HG03280 (cell line): ENCODE data around the gene DOCK6.

Experiments used
- ATAC-seq: cut with Tn5 transposase; IDR thresholded peaks from one replicate; pipeline ENCODE4 v1.9.1; 2021; ENCODE audit warnings: mild to moderate bottlenecking, moderate library complexity; ENCODE audit not compliant: unreplicated experiment

Gene DOCK6, protein sequence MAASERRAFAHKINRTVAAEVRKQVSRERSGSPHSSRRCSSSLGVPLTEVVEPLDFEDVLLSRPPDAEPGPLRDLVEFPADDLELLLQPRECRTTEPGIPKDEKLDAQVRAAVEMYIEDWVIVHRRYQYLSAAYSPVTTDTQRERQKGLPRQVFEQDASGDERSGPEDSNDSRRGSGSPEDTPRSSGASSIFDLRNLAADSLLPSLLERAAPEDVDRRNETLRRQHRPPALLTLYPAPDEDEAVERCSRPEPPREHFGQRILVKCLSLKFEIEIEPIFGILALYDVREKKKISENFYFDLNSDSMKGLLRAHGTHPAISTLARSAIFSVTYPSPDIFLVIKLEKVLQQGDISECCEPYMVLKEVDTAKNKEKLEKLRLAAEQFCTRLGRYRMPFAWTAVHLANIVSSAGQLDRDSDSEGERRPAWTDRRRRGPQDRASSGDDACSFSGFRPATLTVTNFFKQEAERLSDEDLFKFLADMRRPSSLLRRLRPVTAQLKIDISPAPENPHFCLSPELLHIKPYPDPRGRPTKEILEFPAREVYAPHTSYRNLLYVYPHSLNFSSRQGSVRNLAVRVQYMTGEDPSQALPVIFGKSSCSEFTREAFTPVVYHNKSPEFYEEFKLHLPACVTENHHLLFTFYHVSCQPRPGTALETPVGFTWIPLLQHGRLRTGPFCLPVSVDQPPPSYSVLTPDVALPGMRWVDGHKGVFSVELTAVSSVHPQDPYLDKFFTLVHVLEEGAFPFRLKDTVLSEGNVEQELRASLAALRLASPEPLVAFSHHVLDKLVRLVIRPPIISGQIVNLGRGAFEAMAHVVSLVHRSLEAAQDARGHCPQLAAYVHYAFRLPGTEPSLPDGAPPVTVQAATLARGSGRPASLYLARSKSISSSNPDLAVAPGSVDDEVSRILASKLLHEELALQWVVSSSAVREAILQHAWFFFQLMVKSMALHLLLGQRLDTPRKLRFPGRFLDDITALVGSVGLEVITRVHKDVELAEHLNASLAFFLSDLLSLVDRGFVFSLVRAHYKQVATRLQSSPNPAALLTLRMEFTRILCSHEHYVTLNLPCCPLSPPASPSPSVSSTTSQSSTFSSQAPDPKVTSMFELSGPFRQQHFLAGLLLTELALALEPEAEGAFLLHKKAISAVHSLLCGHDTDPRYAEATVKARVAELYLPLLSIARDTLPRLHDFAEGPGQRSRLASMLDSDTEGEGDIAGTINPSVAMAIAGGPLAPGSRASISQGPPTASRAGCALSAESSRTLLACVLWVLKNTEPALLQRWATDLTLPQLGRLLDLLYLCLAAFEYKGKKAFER (N-terminal part only)

DNA sequence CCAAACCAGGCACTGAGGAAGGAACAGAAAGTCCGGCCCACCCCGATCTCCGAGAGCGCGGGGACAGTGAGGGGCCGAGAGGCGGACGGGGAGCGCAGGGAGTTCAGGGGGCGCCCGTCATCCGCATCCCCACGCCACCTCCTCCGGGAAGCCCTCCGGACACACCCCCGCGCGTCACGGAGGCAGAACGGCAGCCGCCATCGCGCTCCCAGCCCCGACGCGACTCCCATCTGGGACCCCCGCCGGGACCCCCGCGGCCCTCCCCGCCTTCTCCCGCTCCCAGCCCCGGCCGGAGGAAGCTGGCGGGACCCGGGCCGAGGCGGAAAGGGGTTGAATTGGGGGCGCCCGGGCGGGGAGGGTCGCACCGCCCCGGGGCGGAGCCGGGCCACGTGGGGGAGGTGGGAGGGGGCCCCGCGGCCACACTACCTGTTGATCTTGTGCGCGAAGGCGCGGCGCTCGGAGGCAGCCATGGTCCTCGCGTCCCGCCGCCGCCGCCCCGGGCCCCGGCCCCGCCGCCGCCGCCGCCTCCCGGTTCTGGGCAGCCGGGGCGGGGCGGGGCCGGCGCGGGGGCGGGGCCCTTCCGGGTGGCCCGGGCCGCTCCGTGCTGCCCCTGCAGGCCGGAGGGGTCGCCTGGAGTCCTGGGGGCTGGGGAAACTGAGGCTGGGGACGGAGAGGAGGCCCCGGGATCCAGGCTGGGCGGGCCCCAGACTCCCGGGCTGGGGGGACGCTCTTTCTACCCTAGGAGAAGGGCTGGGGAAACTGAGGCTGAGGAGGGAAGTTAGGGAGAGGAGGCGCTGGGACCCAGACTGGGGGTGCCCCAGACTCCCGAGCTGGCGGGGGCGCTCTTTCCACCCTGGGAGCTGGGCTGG lies at the start of gene DOCK6:
TSS of gene DOCK6 (minus strand) at position 554 of the 869 bp plus-strand sequence. CDS start at position 470, 84 bp downstream.
- ATAC-seq: no peak

DNA sequence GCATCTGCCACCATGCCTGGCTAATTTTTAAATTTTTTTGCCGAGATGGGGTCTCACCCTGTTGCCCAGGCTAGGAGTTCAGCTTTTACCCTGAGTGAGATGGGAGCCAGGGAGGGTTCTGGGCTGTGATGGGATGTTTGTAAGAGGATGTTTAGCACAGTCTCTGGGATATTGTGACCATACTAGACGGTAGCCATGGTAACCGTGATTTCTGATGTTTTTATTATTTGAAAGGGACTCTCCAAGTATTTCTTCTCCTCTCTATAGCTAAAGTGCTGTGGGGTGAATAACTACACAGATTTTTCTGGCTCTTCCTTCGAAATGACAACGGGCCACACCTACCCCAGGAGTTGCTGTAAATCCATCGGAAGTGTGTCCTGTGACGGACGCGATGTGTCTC lies 44.0 kb upstream of the DOCK6 start:
- ATAC-seq: no peak

DNA sequence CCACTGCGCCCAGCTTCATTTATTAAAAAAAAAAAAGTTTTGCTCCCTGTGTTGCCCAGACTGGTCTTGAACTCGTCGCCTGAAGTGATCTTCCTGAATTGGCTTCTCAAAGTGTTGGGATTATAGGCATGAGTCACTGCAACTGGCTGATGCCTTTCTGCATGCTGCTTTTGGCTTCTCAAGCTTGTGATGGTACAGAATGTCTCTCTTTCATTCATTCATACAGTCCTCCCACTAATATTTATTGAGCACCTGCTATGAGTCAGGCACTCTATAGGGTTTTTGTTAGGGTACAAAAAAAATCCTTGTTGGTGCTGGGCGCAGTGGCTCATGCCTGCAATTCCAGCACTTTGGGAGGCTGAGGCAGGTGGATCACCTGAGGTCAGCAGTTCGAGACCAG lies 42.6 kb upstream of the DOCK6 start:
- ATAC-seq: no peak

DNA sequence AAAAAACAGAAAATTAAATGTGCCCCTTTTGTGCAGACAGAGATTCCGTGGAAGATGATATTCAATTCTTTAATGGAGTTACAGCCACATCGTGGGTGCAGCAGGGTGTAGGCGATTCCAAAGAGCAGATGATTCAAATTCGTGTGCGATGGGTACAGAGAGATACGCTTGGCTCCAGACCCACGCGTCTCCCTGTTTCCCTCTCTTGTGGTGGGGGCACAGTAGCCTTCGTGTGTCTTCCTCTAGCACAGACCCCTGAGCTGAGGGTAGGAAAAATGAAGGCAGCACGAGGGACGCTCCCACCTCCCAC lies 38.4 kb upstream of the DOCK6 start:
- ATAC-seq: no peak

DNA sequence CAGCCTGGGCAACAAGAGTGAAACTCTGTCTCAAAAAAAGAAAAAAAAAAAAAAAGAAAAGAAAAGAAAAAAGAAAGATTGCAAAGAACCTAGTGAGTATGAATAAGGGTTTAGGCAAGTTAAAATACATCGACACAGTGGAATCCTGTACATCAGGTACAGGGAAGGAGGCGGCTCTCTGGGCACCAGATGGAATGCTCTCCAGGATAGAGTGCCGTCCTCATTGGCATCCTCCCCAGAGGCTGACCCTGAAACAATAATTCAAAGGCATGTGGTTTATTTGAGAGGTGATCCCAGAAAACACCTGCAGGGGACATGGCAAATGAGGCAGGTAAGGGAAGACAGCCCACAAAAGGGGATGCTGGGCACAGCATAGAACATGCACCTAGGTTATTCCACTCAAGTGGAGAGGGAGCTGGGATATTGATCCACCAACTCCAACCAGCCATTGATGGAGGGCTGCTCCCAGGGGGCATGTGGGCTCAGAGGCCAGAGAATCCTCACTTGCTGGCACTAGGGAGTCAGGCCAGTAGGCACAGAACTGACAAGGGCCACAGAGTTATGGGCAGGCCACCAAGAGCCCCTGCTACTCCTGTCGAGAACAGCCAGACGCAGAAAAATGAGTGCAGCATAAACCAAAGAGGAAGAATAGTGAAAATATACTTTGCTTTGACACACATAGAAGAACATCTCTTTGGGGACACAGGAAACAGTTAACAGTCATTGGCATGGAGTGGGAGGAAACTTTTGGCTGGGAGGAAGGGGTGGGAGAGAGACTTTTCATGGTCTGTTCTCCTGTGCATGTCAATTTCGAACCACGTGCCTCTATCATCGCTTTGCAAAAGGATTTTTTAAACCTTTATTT lies 37.9 kb upstream of the DOCK6 start:
- ATAC-seq: no peak

DNA sequence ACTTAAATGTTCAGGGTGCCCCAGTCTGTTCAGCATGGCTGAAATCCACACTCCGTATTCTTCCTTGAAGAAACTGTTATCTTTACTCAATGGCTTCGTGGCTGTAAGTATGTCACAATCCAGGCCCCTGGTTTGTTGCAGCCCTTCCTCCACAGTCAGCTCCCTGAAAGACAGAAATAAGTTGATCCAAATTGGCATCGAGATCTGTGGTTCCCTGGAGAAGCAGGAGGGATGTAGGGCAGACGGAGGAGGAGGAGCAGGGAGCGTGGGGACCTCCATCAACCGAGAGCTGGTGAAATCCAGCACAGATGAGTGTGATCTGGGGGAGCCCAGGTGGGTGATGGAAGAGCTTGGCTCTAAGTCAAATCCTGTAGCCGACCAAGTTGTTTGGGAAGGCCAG lies 33.9 kb upstream of the DOCK6 start:
- ATAC-seq: no peak

DNA sequence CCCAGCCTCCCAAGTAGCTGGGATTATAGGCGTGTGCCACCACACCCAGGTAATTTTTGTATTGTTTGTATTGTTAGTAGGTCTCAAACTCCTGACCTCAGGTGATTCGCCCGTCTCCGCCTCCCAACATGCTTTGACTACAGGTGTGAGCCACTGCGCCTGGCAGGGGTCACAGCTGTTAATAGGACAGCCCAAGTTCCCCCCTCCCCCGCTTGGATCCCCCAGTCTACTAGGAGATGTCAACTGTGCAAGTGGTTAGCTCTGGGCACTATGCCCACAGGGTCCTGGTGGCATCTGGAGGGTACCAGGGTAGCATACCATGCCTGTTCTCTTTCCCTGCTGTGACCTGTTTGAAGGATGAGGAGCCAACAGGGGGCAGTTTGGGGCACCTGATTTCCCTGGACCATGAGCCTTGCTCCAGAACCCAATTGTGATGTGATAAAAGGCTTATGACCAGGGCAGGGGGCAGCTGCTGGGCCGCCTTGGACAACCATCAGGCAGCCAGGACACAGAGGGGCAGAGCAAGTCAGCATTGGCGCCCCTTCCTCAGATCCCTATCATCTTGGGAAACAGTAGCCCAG lies 33.4 kb upstream of the DOCK6 start, which contains the start of gene TSPAN16:
TSS of gene TSPAN16 (plus strand) at position 496 of the 581 bp plus-strand sequence. CDS start 138 bp downstream, outside the sequence.
- ATAC-seq: no peak

DNA sequence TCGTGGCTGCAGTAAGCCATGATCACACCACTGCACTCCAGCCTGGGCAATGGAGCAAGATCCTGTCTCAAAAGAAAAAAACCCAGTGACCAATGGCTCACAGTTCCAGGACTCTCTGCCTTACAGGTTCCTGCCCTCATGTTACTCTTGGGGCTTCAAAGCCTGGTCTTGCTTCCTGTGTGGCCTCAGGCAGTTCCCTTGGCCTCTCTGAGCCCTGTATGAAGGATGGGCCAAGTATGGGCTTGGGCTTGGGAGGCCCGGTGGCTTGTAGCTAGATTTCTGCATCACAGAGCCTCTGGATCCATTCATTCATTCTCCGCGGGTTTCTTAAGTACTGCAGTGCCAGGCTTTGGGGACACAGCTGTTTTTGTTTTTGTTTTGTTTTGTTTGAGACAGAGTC lies 32.9 kb upstream of the DOCK6 start:
- ATAC-seq: no peak

DNA sequence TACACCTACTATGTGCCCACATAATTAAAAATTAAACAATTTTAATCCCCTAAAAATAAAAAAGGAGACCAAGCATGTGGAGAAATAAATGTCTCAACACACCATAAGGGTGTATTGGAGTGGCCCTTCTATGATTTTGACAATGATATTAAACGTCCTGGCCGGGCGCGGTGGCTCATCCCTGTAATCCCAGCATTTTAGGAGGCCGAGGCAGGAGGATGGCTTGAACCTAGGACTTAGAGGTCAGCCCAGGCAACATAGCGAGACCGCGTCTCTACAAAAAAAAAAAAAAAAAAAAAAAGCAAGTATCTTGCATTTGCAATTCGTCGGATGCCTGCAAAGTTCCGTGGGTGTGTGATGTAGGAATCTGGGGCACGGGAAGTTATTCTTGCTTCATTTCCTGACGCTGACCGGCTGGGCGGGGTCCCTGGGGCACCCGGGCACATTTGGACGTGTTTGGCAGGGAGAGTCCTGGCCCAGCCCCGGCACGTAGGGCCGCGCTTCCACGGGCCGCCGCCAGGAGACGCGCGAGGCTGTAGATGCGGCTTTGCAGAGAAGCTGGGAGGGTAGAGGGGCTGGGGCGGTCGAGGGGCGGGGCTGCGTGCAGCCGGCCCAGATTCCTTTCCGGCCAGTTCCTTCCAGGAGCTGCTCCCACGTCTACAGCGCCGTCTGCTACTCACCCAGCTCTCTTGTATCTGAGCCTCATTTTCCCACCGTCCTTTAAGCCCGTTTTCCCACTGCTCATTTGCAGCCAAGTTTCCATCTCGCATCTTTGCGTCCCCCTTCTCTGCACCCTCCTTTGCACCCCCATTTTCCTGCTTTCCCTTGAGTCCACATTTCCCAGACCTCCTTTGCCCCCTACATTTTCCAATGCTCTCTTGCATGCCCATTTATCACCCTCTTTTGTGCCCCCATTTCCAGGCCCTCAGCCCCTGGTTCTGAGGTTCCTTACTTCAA lies 31.4 kb upstream of the DOCK6 start:
- ATAC-seq: peak; percentile 74

DNA sequence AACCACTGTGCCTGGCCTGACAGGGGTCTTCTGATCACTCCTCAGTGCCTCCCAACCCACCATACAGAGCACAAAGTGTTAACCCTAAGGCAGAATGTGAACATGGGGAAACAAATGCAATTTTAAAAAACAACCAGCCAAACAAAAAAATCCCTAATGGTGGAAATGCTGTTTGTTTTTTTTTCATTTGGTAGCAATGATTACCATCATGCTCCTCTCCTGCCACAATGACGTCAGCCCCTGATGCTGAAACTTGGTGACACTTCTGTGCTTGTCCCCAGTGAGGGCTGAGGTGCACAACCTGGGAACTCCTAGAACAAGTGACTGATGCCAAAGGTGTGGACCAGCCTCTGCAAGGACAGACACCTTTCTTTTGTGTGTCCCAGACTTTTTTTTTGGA lies 29.7 kb upstream of the DOCK6 start:
- ATAC-seq: no peak

DNA sequence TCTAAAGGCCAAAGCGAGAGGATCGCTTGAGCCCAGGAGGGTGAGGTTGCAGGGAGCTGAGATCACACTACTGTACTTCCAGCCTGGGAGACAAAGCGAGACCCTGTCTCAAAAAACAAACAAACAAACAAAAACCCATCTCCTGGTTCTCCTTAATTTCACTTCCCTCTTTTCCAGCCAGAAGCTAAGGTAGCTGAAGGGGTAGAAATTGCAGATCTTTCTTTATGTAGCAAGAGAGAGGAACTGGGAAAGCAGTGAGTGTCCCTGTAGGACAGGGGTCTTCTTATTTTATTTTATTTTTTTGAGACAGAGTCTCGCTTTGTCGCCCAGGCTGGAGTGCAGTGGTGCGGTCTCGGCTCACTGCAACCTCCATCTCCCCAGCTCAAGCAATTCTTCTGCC lies 29.1 kb upstream of the DOCK6 start:
- no peak for ATAC-seq

DNA sequence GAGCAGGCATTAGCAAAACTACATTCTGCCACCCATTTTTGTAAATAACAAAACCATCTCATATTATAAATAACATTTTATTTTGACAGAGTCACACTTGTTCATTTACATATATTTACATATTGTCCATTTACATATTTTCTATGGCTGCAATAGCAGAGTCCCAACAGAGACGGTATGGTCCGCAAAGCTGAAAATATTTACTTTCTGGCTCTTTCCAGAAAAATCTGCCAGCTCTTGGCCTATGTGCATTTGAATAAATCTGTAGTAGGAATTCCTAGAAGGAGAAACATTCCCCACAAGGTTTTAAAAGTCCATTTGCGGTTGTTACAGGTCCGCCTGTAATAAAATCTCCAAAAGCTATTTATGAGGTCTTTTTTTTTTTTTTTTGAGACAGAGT lies 27.9 kb upstream of the DOCK6 start:
- no peak for ATAC-seq

DNA sequence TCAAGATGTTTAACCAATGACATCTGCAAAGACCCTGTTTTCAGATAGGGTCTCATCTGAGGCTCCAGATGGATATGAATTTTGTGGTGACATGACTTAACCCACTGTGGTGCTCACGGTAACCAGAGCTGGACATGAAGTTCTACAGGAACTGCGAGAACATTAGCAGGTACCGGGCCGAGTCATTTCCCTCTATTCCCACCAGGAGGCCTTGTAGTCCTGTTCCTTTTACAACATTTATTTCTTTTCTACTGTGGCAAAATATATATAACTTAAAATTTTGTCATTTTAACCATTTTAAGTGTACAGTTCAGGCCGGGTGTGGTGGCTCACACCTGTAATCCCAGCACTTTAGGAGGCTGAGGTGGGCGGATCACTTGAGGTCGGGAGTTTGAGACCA lies 26.0 kb upstream of the DOCK6 start:
- ATAC-seq: no peak

DNA sequence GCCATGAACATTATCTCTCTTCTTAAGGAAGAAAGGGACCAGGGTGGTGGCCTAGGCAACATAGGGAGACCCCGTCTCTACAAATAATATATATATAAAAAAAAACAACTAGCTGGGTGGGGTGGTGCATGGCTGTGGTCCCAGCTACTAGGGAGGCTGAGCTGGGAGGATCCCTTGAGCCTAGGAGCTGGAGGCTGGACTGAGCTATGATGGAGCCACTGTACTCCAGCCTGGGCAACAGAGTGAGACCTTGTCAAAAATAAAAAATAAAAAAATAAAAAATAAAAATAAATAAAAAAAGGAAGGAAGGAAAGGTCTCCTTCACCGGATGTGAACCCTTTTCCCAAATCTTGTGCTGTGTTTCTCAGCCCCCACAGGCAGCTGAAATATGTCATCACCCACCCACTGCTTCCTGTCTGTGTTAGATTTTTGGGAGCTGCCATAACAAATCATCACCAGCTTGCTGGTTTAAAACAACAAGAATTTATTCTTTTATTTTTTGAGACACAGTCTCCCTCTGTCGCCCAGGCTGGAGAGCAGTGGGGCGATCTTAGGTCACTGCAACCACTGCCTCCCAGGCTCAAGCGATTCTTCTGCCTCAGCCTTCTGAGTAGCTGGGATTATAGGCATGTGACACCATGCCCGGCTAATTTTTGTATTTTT lies 24.1 kb upstream of the DOCK6 start:
- no peak for ATAC-seq

DNA sequence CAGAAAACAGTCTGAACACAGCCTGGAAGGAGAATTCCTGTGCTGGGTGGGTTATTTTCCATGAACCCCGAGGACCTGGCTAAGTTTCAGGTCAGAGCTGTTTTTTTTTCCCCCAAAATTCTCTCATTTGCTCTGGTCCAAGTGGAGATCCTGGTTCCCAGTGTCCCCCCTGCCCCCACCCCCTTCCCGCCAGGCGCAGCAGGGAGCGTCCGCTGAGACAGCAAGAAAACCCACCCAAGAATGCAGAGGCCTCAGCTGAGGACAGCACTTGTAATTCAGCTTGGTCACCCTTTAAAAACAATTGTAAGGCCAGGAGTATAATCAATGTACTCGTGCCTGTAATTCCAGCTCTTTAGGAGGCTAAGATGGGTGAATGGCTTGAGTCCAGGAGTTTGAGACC lies 22.2 kb upstream of the DOCK6 start:
- ATAC-seq: no peak

DNA sequence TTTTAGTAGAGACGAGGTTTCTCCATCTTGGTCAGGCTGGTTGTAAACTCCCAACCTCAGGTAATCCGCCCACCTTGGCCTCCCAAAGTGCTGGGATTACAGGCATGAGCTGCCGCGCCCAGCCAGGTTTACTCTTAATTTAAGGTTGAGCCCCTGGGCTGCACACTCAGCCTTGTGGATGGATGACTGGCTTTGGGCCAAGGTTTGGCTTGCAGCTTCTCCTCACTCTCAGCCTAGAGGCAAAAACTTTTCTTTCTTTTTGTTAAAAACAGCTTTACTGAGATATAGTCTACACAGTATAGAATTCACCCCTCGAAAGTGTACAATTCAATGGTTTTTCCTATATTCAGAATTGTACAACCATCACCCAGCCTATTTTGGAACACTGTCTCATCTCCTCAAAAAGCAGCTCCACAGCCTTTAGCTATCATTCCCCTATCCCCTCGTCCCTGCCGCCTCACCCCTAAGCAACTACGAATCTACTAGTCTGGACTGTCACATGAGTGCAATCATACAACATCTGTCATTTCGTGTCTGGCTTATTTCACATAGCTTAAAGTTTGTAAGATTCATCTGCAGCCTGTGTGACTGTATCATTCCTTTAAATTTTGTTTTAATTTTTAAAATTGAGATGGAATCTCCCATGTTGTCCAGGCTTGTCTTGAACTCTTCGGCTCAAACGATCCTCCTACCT lies 19.2 kb upstream of the DOCK6 start:
- ATAC-seq: no peak
